A549 (cell line): ENCODE data around the gene FAM13A.

Experiments used
- CBX8 ChIP-seq: fragments of 200-600 bp; sonication (generic); IDR thresholded peaks from 2 replicates; pipeline ENCODE4 v1.6.1; 2016
- CEBPB ChIP-seq, 2 experiments: fragments of >200 bp in 1 of 2; sonication (Bioruptor Twin) in 1 of 2; formaldehyde crosslinking in 1 of 2; IDR thresholded peaks; 2 replicates each; pipeline ENCODE4 v1.6.1; 2012 to 2016
- CHD2 ChIP-seq: fragments of 150-350 bp; IDR thresholded peaks from 2 replicates; pipeline ENCODE4 v1.6.1; 2014; ENCODE audit warnings: low read length; ENCODE audit not compliant: partially characterized antibody
- CTCF ChIP-seq: fragments of >200 bp; sonication (Bioruptor Twin); formaldehyde crosslinking; IDR thresholded peaks from 3 replicates; pipeline ENCODE4 v1.5.1; 2016
- HDAC2 ChIP-seq: fragments of 200-600 bp; sonication (generic); IDR thresholded peaks from 2 replicates; pipeline ENCODE4 v1.6.1; 2016
- HOXA7 ChIP-seq: fragments of 250-450 bp; sonication (Bioruptor Pico); IDR thresholded peaks from 2 replicates; pipeline ENCODE4 v1.5.0; 2020; ENCODE audit warnings: mild to moderate bottlenecking, moderate library complexity
- KDM5A ChIP-seq: fragments of 200-600 bp; sonication (generic); IDR thresholded peaks from 2 replicates; pipeline ENCODE4 v1.6.1; 2016; ENCODE audit warnings: antibody characterized with exemption, mild to moderate bottlenecking
- POLR2A ChIP-seq: IDR thresholded peaks from 2 replicates; pipeline ENCODE4 v1.6.1; 2012; ENCODE audit warnings: mild to moderate bottlenecking, low read length

DNA sequence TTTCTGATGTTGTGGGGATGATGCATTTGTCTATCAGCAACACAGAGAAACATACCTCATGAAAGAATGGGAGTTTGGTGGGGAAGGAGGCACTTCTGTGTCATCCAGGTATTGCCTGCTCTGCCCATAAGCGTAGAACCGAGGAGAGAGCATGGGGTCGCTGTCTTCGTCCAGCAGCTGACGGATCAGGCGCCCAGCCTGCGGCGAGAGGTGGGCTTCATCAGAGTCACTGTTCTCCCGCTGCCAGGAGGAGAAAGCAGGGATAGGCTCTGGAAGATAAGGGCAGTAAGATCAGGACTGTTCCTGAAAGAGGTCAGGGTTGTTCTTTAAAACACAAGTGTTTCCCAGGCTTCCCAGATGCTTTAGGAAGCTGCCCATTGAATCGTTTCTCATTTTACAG is 306.6 kb downstream of the FAM13A start:
- no peak for TF ChIP-seq POLR2A
- no peak for TF ChIP-seq CTCF
- TF ChIP-seq CEBPB (IDR thresholded peaks at IDR 0.05): no peak
- TF ChIP-seq CBX8: no peak
- no peak for TF ChIP-seq CHD2
- TF ChIP-seq HOXA7 (CRISPR knock-in tag): no peak
- TF ChIP-seq HDAC2: no peak
- no peak for TF ChIP-seq KDM5A
